ENCODE measurements around the gene PCDHB14.
"Not testable (repeated sequence)": the region's sequence is repeated elsewhere in the genome, so short reads cannot be mapped to it uniquely, and the experiment has no call there.

The PCDHB14 gene

GRCh38 chr5:141223112-141223783 is at the start of gene PCDHB14:
Gene PCDHB14 (plus strand): TSS chr5:141223343. CDS start chr5:141223506, 163 bp downstream.
- DNase-seq = no peak

GRCh38 chr5:141174291-141175104 is 48.6 kb upstream of the PCDHB14 start:
- not testable (repeated sequence) for DNase-seq

GRCh38 chr5:141175933-141176332 is 47.2 kb upstream of the PCDHB14 start:
- no peak for DNase-seq

- not testable (repeated sequence) for DNase-seq
Measured at GRCh38 chr5:141177577-141178191, 45.5 kb upstream of the PCDHB14 start, which contains the start of gene PCDHB8. Gene PCDHB8 (plus strand): TSS chr5:141177790. CDS start chr5:141178035, 245 bp downstream.

GRCh38 chr5:141179371-141179770 is 43.8 kb upstream of the PCDHB14 start:
- not testable (repeated sequence) for DNase-seq

- not testable (repeated sequence) for DNase-seq
Measured at GRCh38 chr5:141179876-141180275, 43.3 kb upstream of the PCDHB14 start.

GRCh38 chr5:141180313-141180712 is 42.8 kb upstream of the PCDHB14 start:
- DNase-seq = no peak

- no peak for DNase-seq
Measured at GRCh38 chr5:141182248-141182647, 40.9 kb upstream of the PCDHB14 start, which contains the start of gene PCDHB16. Gene PCDHB16 (plus strand): TSS chr5:141182387. CDS start chr5:141182560, 173 bp downstream.

GRCh38 chr5:141184117-141184855 is 38.9 kb upstream of the PCDHB14 start:
- not testable (repeated sequence) for DNase-seq

- DNase-seq = peak; percentile 16
Measured at GRCh38 chr5:141186897-141187512, 36.1 kb upstream of the PCDHB14 start, which contains the start of gene PCDHB9. Gene PCDHB9 (plus strand): TSS chr5:141187161. CDS start chr5:141187319, 158 bp downstream.

GRCh38 chr5:141188682-141189081 is 34.5 kb upstream of the PCDHB14 start:
- not testable (repeated sequence) for DNase-seq

GRCh38 chr5:141189131-141189530 is 34.0 kb upstream of the PCDHB14 start:
- DNase-seq = not testable (repeated sequence)

GRCh38 chr5:141192110-141192725 is 30.9 kb upstream of the PCDHB14 start, which contains the start of gene PCDHB10:
Gene PCDHB10 (plus strand): TSS chr5:141192353. CDS start chr5:141192553, 200 bp downstream.
- DNase-seq = peak; percentile 27

GRCh38 chr5:141194332-141194731 is 28.8 kb upstream of the PCDHB14 start:
- DNase-seq = not testable (repeated sequence)

- no peak for DNase-seq
Measured at GRCh38 chr5:141196363-141196762, 26.8 kb upstream of the PCDHB14 start.

- no peak for DNase-seq
Measured at GRCh38 chr5:141199359-141200235, 23.5 kb upstream of the PCDHB14 start, which contains the start of gene PCDHB11. Gene PCDHB11 (plus strand): TSS chr5:141199627. CDS start chr5:141199775, 148 bp downstream.

GRCh38 chr5:141201126-141201525 is 22.0 kb upstream of the PCDHB14 start:
- DNase-seq = not testable (repeated sequence)

GRCh38 chr5:141201646-141202045 is 21.5 kb upstream of the PCDHB14 start:
- not testable (repeated sequence) for DNase-seq

- DNase-seq = no peak
Measured at GRCh38 chr5:141208478-141208877, 14.7 kb upstream of the PCDHB14 start, which contains the start of gene PCDHB12. Gene PCDHB12 (plus strand): TSS chr5:141208719. CDS start chr5:141208908, 189 bp downstream.

GRCh38 chr5:141210281-141210680 is 12.9 kb upstream of the PCDHB14 start:
- not testable (repeated sequence) for DNase-seq
